ENCODE data around the gene ZPBP.

The ZPBP gene, protein sequence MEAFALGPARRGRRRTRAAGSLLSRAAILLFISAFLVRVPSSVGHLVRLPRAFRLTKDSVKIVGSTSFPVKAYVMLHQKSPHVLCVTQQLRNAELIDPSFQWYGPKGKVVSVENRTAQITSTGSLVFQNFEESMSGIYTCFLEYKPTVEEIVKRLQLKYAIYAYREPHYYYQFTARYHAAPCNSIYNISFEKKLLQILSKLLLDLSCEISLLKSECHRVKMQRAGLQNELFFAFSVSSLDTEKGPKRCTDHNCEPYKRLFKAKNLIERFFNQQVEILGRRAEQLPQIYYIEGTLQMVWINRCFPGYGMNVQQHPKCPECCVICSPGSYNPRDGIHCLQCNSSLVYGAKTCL

DNA sequence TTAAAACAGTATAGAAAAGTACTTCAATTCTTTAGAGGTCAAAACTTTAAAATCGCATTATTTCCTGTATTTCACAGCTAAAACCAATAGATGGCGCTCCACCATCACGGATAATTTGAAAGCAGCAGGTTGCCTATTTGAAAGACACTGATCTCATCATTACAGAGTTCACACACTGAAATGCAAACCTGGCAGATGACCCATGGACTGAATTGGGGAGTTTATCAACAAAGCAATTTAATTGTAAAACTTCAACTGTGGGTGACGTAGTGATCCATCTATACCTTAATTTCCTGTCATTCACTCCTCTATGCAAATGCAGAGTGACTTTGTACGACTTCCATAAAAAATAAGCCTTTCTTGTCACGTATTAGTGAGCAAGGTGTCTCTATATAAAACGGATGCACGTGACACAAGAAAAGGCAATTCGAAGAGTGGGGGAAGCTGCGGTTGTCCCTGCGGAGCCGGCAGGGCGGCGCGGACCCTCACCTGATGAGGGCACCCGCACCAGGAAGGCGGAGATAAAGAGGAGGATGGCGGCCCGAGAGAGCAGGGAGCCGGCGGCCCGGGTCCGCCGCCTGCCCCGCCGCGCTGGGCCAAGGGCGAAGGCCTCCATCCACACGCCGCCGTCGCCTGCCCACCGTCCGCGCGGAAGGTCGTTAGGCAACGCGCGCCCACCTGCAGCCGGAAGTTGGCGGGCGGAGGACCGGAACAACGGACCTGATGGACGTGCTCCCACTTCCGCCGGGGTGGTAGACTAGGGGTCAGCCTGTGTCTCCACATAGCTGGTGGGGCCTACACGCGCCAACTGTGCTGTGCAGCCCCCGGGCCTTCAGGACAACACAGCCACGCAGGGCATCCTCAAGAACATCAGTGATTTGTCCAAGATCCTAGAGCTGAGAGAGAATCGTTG, at the start of gene ZPBP:
ZPBP (minus strand) TSS at position 668 of the 913 bp plus-strand sequence; CDS start at position 616, 52 bp downstream.
- DNase-seq (ENCODE audit: low spot score): peak; percentile 20
- ChIA-PET POLR2A (ENCODE audit: low non-redundant PET) (no interaction called here), CTCF (interaction anchor here (0.5 to 1.2 kb wide), 8 partner anchors 11 to 1337 kb away, joined by 3 to 6 read pairs (median 4); no protein-coding TSS in a partner anchor)
- TF ChIP-seq, protein P1, sequence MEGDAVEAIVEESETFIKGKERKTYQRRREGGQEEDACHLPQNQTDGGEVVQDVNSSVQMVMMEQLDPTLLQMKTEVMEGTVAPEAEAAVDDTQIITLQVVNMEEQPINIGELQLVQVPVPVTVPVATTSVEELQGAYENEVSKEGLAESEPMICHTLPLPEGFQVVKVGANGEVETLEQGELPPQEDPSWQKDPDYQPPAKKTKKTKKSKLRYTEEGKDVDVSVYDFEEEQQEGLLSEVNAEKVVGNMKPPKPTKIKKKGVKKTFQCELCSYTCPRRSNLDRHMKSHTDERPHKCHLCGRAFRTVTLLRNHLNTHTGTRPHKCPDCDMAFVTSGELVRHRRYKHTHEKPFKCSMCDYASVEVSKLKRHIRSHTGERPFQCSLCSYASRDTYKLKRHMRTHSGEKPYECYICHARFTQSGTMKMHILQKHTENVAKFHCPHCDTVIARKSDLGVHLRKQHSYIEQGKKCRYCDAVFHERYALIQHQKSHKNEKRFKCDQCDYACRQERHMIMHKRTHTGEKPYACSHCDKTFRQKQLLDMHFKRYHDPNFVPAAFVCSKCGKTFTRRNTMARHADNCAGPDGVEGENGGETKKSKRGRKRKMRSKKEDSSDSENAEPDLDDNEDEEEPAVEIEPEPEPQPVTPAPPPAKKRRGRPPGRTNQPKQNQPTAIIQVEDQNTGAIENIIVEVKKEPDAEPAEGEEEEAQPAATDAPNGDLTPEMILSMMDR (conservative IDR thresholded peaks at IDR 0.05; ENCODE audit: low read depth): peak; percentile 85
- no peak within 1 kb of the TSS for H3K27ac ChIP-seq

- no peak for DNase-seq (ENCODE audit: low spot score)
- ChIA-PET POLR2A (ENCODE audit: low non-redundant PET) (no interaction called here), CTCF (interaction anchor here (0.6 to 1.3 kb wide), 5 partner anchors 41 to 1018 kb away, joined by 3 to 6 read pairs (median 4); no protein-coding TSS in a partner anchor)
- no peak overlapping the region for H3K27ac ChIP-seq
- TF ChIP-seq, protein P1 (conservative IDR thresholded peaks at IDR 0.05; ENCODE audit: low read depth): peak; percentile 86
These were observed 49.5 kb upstream of the ZPBP start for GRCh38 chr7:50142425-50143017.

- no peak overlapping the region for H3K27ac ChIP-seq
- no peak for DNase-seq (ENCODE audit: low spot score)
- TF ChIP-seq, protein P1 (conservative IDR thresholded peaks at IDR 0.05; ENCODE audit: low read depth): no peak
- ChIA-PET POLR2A (ENCODE audit: low non-redundant PET) (no interaction called here), CTCF (interaction anchor here (0.6 to 0.7 kb wide), 2 partner anchors 41 to 350 kb away, joined by 3 to 5 read pairs; no protein-coding TSS in a partner anchor)
These were observed 48.8 kb upstream of the ZPBP start for GRCh38 chr7:50141854-50142253.

DNA sequence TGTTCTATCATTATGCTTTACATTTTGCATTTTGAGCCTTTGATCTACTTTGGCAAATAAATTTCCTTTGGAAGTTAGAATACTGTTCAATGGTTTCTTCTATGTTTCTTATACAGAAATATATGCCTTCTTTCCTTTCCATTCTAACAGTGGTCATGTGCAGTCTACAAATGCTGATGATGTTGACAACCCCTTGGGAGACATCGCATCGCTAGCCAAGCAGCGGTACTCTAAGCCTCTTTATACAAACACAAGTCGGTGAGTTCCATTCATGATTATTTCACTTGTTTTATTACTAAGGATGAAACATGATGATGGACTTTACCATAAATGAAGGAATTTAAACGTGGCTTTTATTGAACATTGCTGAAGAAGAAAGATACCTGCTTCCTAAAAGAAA, 48.1 kb upstream of the ZPBP start:
- H3K27ac ChIP-seq: no peak overlapping the region
- ChIA-PET CTCF (interaction anchor here (0.6 kb wide), 1 partner anchor 350 kb away, joined by 5 read pairs; no protein-coding TSS in a partner anchor), POLR2A (ENCODE audit: low non-redundant PET) (no interaction called here)
- TF ChIP-seq, protein P1 (conservative IDR thresholded peaks at IDR 0.05; ENCODE audit: low read depth): no peak
- no peak for DNase-seq (ENCODE audit: low spot score)

DNA sequence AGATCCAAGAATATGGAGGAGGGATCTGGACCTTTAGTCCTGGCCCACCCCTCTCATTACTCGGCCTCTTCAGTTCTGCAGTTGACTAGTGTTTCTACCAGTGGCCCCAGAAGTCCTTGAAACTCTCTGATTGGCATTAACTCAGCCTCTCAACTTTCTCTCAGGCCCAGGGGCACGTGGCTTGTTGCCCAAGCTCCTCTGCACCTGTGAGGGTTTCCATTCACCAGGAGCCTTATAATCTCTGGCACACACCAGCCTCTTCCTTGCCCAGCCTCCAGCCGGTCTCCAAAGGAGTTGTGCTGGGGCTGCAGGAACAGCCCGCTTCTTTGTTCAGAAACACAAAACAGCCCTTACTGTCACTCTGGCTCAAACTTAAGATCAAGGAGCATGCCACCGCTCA, 47.6 kb upstream of the ZPBP start:
- H3K27ac ChIP-seq: no peak overlapping the region
- no peak for DNase-seq (ENCODE audit: low spot score)
- TF ChIP-seq, protein P1 (conservative IDR thresholded peaks at IDR 0.05; ENCODE audit: low read depth): no peak
- CTCF ChIA-PET: no interaction called here
- POLR2A ChIA-PET (ENCODE audit: low non-redundant PET): no interaction called here

DNA sequence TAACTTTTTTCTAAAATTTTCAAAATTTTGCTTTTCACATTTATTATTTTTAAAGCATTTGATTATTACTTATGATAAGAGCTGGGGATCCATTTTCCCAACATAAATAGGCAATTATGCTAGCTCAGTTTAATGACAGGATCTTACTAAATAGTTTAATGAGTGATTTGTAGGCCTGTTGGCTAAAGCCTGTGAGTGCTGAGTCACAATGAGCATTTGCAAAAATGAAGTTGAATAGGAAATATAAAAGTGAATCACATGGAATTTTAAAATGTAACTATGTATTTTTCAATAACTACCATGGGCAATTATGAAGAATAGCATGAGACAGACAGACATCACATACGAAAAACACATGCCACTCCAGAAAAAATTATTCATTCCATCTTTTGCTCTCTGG, 45.1 kb upstream of the ZPBP start:
- CTCF ChIA-PET: no interaction called here
- no peak overlapping the region for H3K27ac ChIP-seq
- no peak for DNase-seq (ENCODE audit: low spot score)
- POLR2A ChIA-PET (ENCODE audit: low non-redundant PET): no interaction called here
- TF ChIP-seq, protein P1 (conservative IDR thresholded peaks at IDR 0.05; ENCODE audit: low read depth): no peak

All from RWPE1 (cell line).